Calu3 (cell line): Measurements from ENCODE around the gene GLYATL1. TPM values are rescaled to one million over a fixed set of nuclear protein-coding genes. Genes with fewer than 3 reads are reported as not detected.
A peak's percentile ranks its signal among the peaks of the same experiment; 100 is the strongest.

Experiments
- BruUV-seq: library from RNA; stranded (reverse); fragments of 400-500 nt; replicated peaks from 2 replicates; lab custom pipeline; 2021; lab: Mats Ljungman, UMichigan
- CTCF ChIA-PET: fragments of 300-600 bp; sonication (Branson Sonifier 250); formaldehyde crosslinking; loops from one replicate; lab custom pipeline; 2022; ENCODE audit warnings: antibody characterized with exemption; lab: Charles Lee
- DNase-seq: peaks from one replicate; pipeline ENCODE4 v3.0.0; 2022
- H3K27ac Mint-ChIP-seq: one replicate; pipeline ENCODE4 v1.8.0; 2022; ENCODE audit warnings: mixed read lengths; ENCODE audit not compliant: unreplicated experiment
- H3K27me3 Mint-ChIP-seq: one replicate; pipeline ENCODE4 v1.8.0; 2022; ENCODE audit warnings: mixed read lengths; ENCODE audit not compliant: unreplicated experiment
- H3K36me3 Mint-ChIP-seq: one replicate; pipeline ENCODE4 v1.8.0; 2022; ENCODE audit warnings: mild to moderate bottlenecking, moderate library complexity, mixed read lengths; ENCODE audit not compliant: insufficient read depth, unreplicated experiment
- H3K4me1 Mint-ChIP-seq: one replicate; pipeline ENCODE4 v1.8.0; 2022; ENCODE audit warnings: mild to moderate bottlenecking, low read depth, mixed read lengths; ENCODE audit not compliant: unreplicated experiment
- H3K4me3 Mint-ChIP-seq: one replicate; pipeline ENCODE4 v1.8.0; 2022; ENCODE audit warnings: mild to moderate bottlenecking, low read depth, moderate library complexity, mixed read lengths; ENCODE audit not compliant: unreplicated experiment
- H3K9me3 Mint-ChIP-seq: one replicate; pipeline ENCODE4 v1.8.0; 2022; ENCODE audit warnings: low read depth, mixed read lengths; ENCODE audit not compliant: unreplicated experiment
- CTCF ChIP-seq: fragments of 200-600 bp; IDR thresholded peaks from one replicate; pipeline ENCODE4 v1.8.0; 2022; ENCODE audit warnings: antibody characterized with exemption; ENCODE audit not compliant: unreplicated experiment
- intact Hi-C: fragments of 100-400 bp; cut with micrococcal nuclease; formaldehyde crosslinking; loops from one replicate; pipeline ENCODE4 v1.10.0; 2022; ENCODE audit not compliant: unreplicated experiment
- total RNA-seq: library from RNA; stranded (reverse); gene quantifications from 2 replicates; pipeline ENCODE4 v1.2.3, GENCODE V29; 2022

The GLYATL1 gene
- total RNA-seq, 1 experiment from 2014 or later = not detected

GRCh38 chr11:58957922-58958321 is 18.6 kb downstream of the GLYATL1 start:
- intact Hi-C loops = loop anchor here (10.0 kb wide), 1 partner anchor 197 kb away; no protein-coding TSS in a partner anchor
- H3K4me3 Mint-ChIP-seq = no peak overlapping the region
- no peak for DNase-seq
- H3K4me1 Mint-ChIP-seq = no peaks in the 10 kb centered on the region
- no TSS peak for BruUV-seq
- no peak overlapping the region for H3K27ac Mint-ChIP-seq
- TF ChIP-seq CTCF = no peak
- CTCF ChIA-PET = interaction anchor here (1.2 kb wide), 1 partner anchor 100 kb away, joined by 4 read pairs; no protein-coding TSS in a partner anchor
- no peaks in the 10 kb centered on the region for H3K36me3 Mint-ChIP-seq
- H3K27me3 Mint-ChIP-seq = peaks cover 54% of the 10 kb centered on the region
- no peaks in the 10 kb centered on the region for H3K9me3 Mint-ChIP-seq

GRCh38 chr11:58958500-58958899 is 19.2 kb downstream of the GLYATL1 start:
- no peak for TF ChIP-seq CTCF
- Mint-ChIP-seq H3K4me3 (no peak overlapping the region), H3K27me3 (peaks cover 56% of the 10 kb centered on the region), H3K27ac (no peak overlapping the region), H3K36me3 (no peaks in the 10 kb centered on the region), H3K4me1 (no peaks in the 10 kb centered on the region), H3K9me3 (no peaks in the 10 kb centered on the region)
- CTCF ChIA-PET = no interaction called here
- DNase-seq = peak; percentile 35
- no TSS peak for BruUV-seq
- intact Hi-C loops = loop anchor here (10.0 kb wide), 1 partner anchor 196 kb away; no protein-coding TSS in a partner anchor

- peak; percentile 10 for DNase-seq
- intact Hi-C loops = no loop called here
- H3K4me1 Mint-ChIP-seq = no peaks in the 10 kb centered on the region
- no peak overlapping the region for H3K4me3 Mint-ChIP-seq
- CTCF ChIA-PET = no interaction called here
- H3K27ac Mint-ChIP-seq = no peak overlapping the region
- peaks cover 66% of the 10 kb centered on the region for H3K27me3 Mint-ChIP-seq
- H3K9me3 Mint-ChIP-seq = no peaks in the 10 kb centered on the region
- no peak for TF ChIP-seq CTCF
- BruUV-seq = no TSS peak
- no peaks in the 10 kb centered on the region for H3K36me3 Mint-ChIP-seq
Observed at GRCh38 chr11:58963551-58964104, 24.3 kb downstream of the GLYATL1 start.

GRCh38 chr11:58965246-58965985 is 26.1 kb downstream of the GLYATL1 start:
- Mint-ChIP-seq H3K4me1 (no peaks in the 10 kb centered on the region), H3K9me3 (no peaks in the 10 kb centered on the region), H3K4me3 (no peak overlapping the region), H3K36me3 (no peaks in the 10 kb centered on the region), H3K27ac (no peak overlapping the region), H3K27me3 (peaks cover 66% of the 10 kb centered on the region)
- BruUV-seq = no TSS peak
- DNase-seq = no peak
- intact Hi-C loops = no loop called here
- CTCF ChIA-PET = no interaction called here
- no peak for TF ChIP-seq CTCF
